A549 (cell line): ENCODE data around the gene SORCS2.

ENCODE experiments used
- CHD4 ChIP-seq: fragments of 200-600 bp; sonication (generic); IDR thresholded peaks from 2 replicates; pipeline ENCODE4 v1.6.1; 2016; ENCODE audit warnings: antibody characterized with exemption, mild to moderate bottlenecking, borderline replicate concordance
- MAFK ChIP-seq: fragments of 450-650 bp; IDR thresholded peaks from 2 replicates; pipeline ENCODE4 v1.6.1; 2014; ENCODE audit not compliant: partially characterized antibody
- NR3C1 ChIP-seq: fragments of >200 bp; sonication (Bioruptor Twin); formaldehyde crosslinking; IDR thresholded peaks from 3 replicates; pipeline ENCODE4 v1.6.1; 2017
- POLR2A ChIP-seq: IDR thresholded peaks from 2 replicates; pipeline ENCODE4 v1.6.1; 2012; ENCODE audit warnings: mild to moderate bottlenecking, low read length
- TF ChIP-seq, protein P1 (sequence below): IDR thresholded peaks from 2 replicates; pipeline ENCODE4 v1.6.1; 2012
- TF ChIP-seq, protein P2 (sequence below): fragments of >200 bp; sonication (Bioruptor Twin); formaldehyde crosslinking; IDR thresholded peaks from 3 replicates; pipeline ENCODE4 v1.5.1; 2016
- TF ChIP-seq, protein P3 (sequence below): fragments of 200-600 bp; sonication (generic); IDR thresholded peaks from 2 replicates; pipeline ENCODE4 v1.6.1; 2016; ENCODE audit warnings: antibody characterized with exemption, mild to moderate bottlenecking, moderate library complexity

DNA sequence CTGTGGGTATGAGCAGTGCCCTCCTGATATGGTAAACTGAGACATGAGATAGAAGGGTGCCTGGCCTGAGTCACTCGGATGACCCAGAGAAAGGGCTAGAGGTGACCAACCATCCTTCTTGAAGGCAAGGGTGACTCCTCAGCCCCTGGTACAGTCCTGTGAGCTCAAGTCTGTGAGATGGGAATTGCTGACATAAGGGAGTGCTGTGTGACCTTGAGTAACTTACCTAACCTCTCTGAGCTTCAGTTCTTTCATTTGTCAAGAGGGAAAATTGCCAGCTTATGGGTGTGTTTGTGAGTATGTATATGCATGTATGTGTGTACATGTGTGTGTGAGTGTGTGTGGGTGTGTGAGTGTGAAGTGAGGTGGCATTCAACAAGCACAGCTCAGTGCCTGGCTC lies 452.8 kb downstream of the SORCS2 start:
- TF ChIP-seq, protein P1, sequence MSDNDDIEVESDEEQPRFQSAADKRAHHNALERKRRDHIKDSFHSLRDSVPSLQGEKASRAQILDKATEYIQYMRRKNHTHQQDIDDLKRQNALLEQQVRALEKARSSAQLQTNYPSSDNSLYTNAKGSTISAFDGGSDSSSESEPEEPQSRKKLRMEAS = no peak
- TF ChIP-seq NR3C1 (no peak), CHD4 (no peak), POLR2A (no peak), MAFK (no peak)
- TF ChIP-seq, protein P2, sequence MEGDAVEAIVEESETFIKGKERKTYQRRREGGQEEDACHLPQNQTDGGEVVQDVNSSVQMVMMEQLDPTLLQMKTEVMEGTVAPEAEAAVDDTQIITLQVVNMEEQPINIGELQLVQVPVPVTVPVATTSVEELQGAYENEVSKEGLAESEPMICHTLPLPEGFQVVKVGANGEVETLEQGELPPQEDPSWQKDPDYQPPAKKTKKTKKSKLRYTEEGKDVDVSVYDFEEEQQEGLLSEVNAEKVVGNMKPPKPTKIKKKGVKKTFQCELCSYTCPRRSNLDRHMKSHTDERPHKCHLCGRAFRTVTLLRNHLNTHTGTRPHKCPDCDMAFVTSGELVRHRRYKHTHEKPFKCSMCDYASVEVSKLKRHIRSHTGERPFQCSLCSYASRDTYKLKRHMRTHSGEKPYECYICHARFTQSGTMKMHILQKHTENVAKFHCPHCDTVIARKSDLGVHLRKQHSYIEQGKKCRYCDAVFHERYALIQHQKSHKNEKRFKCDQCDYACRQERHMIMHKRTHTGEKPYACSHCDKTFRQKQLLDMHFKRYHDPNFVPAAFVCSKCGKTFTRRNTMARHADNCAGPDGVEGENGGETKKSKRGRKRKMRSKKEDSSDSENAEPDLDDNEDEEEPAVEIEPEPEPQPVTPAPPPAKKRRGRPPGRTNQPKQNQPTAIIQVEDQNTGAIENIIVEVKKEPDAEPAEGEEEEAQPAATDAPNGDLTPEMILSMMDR = no peak
- TF ChIP-seq, protein P3, sequence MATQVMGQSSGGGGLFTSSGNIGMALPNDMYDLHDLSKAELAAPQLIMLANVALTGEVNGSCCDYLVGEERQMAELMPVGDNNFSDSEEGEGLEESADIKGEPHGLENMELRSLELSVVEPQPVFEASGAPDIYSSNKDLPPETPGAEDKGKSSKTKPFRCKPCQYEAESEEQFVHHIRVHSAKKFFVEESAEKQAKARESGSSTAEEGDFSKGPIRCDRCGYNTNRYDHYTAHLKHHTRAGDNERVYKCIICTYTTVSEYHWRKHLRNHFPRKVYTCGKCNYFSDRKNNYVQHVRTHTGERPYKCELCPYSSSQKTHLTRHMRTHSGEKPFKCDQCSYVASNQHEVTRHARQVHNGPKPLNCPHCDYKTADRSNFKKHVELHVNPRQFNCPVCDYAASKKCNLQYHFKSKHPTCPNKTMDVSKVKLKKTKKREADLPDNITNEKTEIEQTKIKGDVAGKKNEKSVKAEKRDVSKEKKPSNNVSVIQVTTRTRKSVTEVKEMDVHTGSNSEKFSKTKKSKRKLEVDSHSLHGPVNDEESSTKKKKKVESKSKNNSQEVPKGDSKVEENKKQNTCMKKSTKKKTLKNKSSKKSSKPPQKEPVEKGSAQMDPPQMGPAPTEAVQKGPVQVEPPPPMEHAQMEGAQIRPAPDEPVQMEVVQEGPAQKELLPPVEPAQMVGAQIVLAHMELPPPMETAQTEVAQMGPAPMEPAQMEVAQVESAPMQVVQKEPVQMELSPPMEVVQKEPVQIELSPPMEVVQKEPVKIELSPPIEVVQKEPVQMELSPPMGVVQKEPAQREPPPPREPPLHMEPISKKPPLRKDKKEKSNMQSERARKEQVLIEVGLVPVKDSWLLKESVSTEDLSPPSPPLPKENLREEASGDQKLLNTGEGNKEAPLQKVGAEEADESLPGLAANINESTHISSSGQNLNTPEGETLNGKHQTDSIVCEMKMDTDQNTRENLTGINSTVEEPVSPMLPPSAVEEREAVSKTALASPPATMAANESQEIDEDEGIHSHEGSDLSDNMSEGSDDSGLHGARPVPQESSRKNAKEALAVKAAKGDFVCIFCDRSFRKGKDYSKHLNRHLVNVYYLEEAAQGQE = no peak
